ENCODE results near the gene ADCYAP1R1.

The ADCYAP1R1 gene

DNA sequence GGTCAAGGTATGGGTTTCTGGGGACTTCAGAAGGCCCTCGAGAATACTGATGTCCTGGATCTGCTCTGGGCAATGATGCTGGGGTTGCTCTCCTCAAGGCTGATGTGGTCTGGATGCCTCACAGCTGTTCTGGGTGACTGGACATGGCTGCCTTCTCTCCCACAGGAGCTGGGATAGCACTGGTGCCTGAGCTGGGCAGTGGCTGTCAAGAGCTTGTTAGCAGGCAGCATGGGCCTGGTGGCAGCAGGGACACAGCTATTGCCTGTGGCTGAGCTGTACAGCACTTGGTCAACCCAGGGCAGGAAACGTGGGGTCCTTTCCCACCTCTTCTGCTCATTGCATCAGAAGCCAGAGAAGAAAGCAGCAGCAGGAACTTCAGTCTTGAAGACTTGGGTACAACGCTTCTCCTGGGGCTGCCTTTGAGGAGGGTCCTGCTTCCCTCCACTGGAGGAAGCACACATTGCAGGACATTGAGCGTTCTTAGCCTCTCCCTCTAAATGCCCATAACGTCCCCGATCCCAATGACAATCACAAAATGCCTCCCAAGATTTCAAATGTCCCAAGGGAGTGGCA lies 13.0 kb downstream of the ADCYAP1R1 start:
- DNase-seq (ENCODE audit: low spot score in 2 of 2): no peak

DNA sequence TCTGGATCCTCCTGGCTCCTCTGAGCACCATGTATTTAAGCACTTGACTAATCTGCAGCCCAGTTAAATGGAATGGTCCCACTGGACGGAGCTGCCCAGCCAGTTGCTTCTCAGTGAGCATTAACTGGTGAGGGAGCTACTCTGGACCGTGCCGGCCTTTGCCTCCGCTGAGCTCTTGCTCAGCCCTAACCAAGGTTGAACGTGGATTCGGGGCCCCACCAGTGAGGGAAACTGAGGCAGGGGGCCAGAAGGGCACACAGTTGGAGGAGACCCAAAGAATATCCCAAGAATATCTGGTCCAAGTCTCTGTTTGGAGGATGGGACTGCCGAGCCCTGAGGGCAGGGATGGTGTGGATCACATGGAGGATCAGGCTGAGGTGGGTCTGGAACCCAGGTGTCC lies 13.7 kb downstream of the ADCYAP1R1 start:
- H3K4me3 Mint-ChIP-seq: no peak overlapping the region
- no peak for DNase-seq (ENCODE audit: low spot score in 2 of 2)
- peaks cover 1% of the 10 kb centered on the region for H3K36me3 Mint-ChIP-seq (ENCODE audit: insufficient read depth)
- no peaks in the 10 kb centered on the region for H3K4me1 Mint-ChIP-seq
- H3K27me3 Mint-ChIP-seq: no peaks in the 10 kb centered on the region
- H3K27ac Mint-ChIP-seq (ENCODE audit: low read depth): no peak overlapping the region
- H3K9me3 Mint-ChIP-seq: no peaks in the 10 kb centered on the region
- no peak for ATAC-seq (replicated peaks; ENCODE audit: extremely low read depth, poor library complexity, severe bottlenecking)

More for the DNA sequence above, 13.0 kb downstream of the ADCYAP1R1 start:
- Mint-ChIP-seq H3K9me3 (no peaks in the 10 kb centered on the region), H3K27ac (ENCODE audit: low read depth) (no peak overlapping the region), H3K36me3 (ENCODE audit: insufficient read depth) (peaks cover 1% of the 10 kb centered on the region), H3K4me3 (no peak overlapping the region), H3K4me1 (no peaks in the 10 kb centered on the region), H3K27me3 (no peaks in the 10 kb centered on the region)
- no peak for ATAC-seq (replicated peaks; ENCODE audit: extremely low read depth, poor library complexity, severe bottlenecking)

DNA sequence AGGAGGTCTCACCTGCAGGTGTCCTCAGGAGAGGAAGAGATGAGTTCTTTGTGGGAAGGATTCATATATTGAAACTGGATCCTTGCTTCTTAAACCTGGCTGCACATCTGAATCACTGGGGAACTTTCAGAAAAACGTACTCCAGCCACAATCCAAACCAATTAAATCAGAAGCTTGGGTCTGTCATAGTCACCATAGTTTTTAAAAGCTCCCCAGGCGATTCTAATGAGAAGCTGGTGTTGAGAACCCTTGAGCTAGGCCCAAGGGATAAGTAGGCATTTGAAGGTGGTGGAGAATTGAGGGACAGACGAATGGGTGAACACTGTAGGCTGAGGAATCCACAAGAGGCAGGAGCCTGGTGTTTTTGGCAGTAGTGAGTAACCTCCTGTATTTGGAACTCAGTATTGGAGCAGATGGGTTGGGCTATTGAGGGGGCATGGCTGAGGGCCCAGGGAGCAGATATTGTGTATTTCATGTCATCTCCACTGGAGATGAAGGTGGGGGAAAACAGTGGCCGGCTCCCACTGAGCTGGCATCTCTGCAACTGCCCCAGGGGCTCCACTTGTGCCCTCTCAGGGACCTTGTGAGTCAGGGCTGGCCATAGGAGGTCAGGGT lies 14.5 kb downstream of the ADCYAP1R1 start:
- no peak overlapping the region for H3K27ac Mint-ChIP-seq (ENCODE audit: low read depth)
- no peaks in the 10 kb centered on the region for H3K27me3 Mint-ChIP-seq

DNA sequence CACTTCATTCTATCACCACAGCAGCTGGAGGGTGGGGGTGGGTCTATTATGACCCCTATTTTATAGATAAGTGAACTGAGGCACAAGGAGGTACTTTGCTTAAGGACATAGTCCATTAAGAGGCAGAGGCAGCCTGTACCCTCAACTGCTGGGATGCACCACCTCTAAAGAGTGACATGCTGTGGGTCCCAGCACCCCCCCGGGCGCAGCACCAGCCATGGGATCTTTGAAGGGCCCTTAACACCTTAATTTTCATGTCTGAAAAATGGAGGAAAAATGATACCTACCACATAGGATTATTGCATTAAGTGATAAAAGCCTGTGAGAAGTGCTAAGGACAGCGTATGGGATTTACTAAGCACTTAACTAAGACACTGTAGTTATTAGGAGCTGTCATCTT lies 15.4 kb downstream of the ADCYAP1R1 start:
- Mint-ChIP-seq H3K9me3 (no peaks in the 10 kb centered on the region), H3K36me3 (ENCODE audit: insufficient read depth) (peaks cover 1% of the 10 kb centered on the region), H3K27me3 (peaks cover 3% of the 10 kb centered on the region), H3K4me1 (no peaks in the 10 kb centered on the region), H3K4me3 (no peak overlapping the region), H3K27ac (ENCODE audit: low read depth) (no peak overlapping the region)
- no peak for DNase-seq (ENCODE audit: low spot score in 2 of 2)
- ATAC-seq (replicated peaks; ENCODE audit: extremely low read depth, poor library complexity, severe bottlenecking): no peak

More for the DNA sequence above, 14.5 kb downstream of the ADCYAP1R1 start:
- no peak overlapping the region for H3K4me3 Mint-ChIP-seq
- peaks cover 1% of the 10 kb centered on the region for H3K36me3 Mint-ChIP-seq (ENCODE audit: insufficient read depth)
- H3K9me3 Mint-ChIP-seq: no peaks in the 10 kb centered on the region
- DNase-seq (ENCODE audit: low spot score in 2 of 2): no peak
- no peak for ATAC-seq (replicated peaks; ENCODE audit: extremely low read depth, poor library complexity, severe bottlenecking)
- no peaks in the 10 kb centered on the region for H3K4me1 Mint-ChIP-seq

DNA sequence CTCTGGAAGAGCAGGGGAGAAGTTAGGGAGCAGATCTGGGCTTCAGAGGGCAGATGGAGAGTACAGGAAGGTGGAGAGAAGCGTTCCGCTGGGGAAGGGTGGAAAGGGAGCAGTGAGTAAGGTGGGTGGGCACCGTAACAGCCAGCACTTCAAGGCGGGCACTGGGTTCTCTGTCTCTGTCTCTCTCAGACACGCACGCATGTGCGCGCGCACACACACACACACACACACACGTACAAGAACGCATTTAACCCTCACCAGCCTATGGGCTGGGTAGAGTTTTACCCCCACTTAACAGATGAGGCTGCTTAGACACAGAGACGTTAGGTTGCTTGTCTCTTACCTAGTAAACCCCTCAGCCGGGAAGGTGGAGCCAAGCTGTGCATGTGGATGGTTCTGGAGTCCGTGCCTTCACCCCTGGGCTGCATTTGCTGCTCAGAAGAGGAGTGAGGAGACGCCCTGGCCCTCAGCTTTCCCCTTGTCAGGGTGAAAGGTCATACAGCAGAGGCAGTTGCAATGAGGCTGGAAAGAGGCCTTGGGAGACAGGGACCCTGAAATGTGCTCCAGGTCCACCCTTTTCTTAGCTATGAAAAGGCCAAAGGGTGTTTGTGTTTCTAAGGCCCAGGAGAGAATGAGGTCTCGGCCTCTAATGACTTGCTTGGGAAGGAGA lies 16.0 kb downstream of the ADCYAP1R1 start:
- ATAC-seq (replicated peaks; ENCODE audit: extremely low read depth, poor library complexity, severe bottlenecking): no peak
- H3K4me1 Mint-ChIP-seq: no peaks in the 10 kb centered on the region
- H3K27me3 Mint-ChIP-seq: peaks cover 10% of the 10 kb centered on the region
- peaks cover 1% of the 10 kb centered on the region for H3K36me3 Mint-ChIP-seq (ENCODE audit: insufficient read depth)
- no peak for DNase-seq (ENCODE audit: low spot score in 2 of 2)
- H3K4me3 Mint-ChIP-seq: no peak overlapping the region
- no peak overlapping the region for H3K27ac Mint-ChIP-seq (ENCODE audit: low read depth)
- H3K9me3 Mint-ChIP-seq: no peaks in the 10 kb centered on the region

DNA sequence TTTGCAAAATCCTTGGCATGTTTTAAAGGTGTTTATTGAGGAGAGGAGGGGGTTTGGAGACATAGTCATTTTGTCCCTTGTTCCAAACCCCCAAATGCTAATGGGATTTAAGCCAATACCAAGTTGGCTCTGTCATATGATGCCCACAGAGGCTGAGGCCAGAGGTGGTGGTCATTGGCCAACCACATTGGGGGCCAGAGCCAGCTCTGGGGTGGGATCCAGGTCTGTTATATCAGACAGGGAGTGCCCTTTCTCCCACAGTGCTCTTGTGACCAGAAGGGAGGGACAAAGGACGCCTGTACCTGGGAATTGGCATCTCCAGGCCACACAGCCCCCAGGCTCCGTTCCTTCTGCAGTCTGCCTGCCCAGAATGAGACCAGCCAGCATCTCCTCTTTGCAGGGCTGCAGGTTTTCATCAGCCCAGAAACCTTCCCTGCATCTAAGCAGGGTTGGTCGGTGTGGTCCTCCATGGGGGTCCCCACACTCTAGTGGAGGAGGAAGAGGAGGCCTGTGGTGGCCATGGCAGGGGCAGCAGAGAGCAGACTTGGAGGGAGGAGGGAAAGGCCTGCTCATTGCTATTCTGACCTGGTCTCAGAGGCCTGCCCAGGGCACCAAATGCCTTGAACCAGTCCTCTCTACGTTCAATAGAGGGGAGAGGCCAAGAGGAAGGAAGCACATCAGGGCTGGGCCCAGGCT lies 17.9 kb downstream of the ADCYAP1R1 start:
- no peak overlapping the region for H3K27ac Mint-ChIP-seq (ENCODE audit: low read depth)
- H3K4me1 Mint-ChIP-seq: no peaks in the 10 kb centered on the region
- DNase-seq (ENCODE audit: low spot score in 2 of 2): no peak
- H3K27me3 Mint-ChIP-seq: peaks cover 11% of the 10 kb centered on the region
- H3K4me3 Mint-ChIP-seq: no peak overlapping the region
- no peaks in the 10 kb centered on the region for H3K9me3 Mint-ChIP-seq
- ATAC-seq (replicated peaks; ENCODE audit: extremely low read depth, poor library complexity, severe bottlenecking): no peak
- no peaks in the 10 kb centered on the region for H3K36me3 Mint-ChIP-seq (ENCODE audit: insufficient read depth)

DNA sequence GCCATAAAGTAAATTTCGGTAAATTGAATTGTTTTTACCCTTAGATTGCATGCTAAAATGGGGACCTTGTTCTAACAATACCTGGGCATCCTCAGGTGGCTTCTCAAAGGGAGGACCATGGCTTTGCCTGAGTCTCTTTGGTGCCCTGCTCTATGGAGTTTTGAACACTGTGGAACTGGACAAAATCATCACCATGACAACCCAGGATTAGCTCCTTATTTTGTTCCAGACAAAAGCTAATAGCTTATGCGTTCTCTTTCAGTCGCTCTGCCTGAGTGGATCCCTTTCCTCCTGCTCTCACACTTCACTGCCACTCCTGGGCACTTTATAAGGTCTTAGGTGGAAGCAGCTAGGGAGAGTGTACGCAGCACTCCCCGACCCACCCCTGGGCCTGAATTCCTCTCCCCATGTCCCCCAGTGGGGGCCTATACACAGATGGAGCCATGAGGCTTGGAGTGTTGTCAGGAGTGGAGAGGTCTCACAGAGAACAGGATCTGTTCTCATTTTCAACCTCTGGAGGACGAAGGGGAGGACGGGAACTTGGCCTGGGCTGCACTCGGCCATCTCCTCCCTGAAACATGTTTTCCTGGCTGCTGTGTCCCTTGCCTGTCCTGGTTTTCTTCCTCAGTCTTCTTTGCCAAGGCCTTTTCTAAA lies 19.0 kb downstream of the ADCYAP1R1 start:
- ATAC-seq (replicated peaks; ENCODE audit: extremely low read depth, poor library complexity, severe bottlenecking) (no peak), DNase-seq (ENCODE audit: low spot score in 2 of 2) (no peak)
- no peak overlapping the region for H3K4me3 Mint-ChIP-seq
- no peaks in the 10 kb centered on the region for H3K36me3 Mint-ChIP-seq (ENCODE audit: insufficient read depth)
- H3K27ac Mint-ChIP-seq (ENCODE audit: low read depth): no peak overlapping the region
- no peaks in the 10 kb centered on the region for H3K9me3 Mint-ChIP-seq
- peaks cover 11% of the 10 kb centered on the region for H3K27me3 Mint-ChIP-seq
- no peaks in the 10 kb centered on the region for H3K4me1 Mint-ChIP-seq

DNA sequence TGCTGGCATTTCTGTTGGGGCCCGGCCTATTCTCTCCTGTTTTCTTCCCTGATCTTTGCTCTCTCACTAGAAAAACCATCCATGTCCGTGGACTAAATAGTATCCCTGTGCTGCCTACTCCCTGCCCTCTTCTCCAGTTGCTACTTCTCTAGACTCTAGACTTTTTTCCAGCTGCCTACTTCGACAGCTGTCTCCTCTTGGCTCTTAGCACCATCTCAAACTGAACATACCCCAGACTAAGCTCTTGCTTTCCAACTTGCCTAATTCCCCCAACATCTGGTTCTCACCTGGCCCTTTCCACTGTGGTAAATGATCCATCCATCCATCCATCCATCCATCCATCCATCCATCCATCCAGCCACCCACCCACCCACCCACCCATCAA lies 19.5 kb downstream of the ADCYAP1R1 start:
- Mint-ChIP-seq H3K27me3 (peaks cover 11% of the 10 kb centered on the region), H3K9me3 (no peaks in the 10 kb centered on the region), H3K27ac (ENCODE audit: low read depth) (no peak overlapping the region), H3K4me3 (no peak overlapping the region), H3K36me3 (ENCODE audit: insufficient read depth) (no peaks in the 10 kb centered on the region), H3K4me1 (no peaks in the 10 kb centered on the region)
- ATAC-seq (replicated peaks; ENCODE audit: extremely low read depth, poor library complexity, severe bottlenecking) (no peak), DNase-seq (ENCODE audit: low spot score in 2 of 2) (no peak)

DNA sequence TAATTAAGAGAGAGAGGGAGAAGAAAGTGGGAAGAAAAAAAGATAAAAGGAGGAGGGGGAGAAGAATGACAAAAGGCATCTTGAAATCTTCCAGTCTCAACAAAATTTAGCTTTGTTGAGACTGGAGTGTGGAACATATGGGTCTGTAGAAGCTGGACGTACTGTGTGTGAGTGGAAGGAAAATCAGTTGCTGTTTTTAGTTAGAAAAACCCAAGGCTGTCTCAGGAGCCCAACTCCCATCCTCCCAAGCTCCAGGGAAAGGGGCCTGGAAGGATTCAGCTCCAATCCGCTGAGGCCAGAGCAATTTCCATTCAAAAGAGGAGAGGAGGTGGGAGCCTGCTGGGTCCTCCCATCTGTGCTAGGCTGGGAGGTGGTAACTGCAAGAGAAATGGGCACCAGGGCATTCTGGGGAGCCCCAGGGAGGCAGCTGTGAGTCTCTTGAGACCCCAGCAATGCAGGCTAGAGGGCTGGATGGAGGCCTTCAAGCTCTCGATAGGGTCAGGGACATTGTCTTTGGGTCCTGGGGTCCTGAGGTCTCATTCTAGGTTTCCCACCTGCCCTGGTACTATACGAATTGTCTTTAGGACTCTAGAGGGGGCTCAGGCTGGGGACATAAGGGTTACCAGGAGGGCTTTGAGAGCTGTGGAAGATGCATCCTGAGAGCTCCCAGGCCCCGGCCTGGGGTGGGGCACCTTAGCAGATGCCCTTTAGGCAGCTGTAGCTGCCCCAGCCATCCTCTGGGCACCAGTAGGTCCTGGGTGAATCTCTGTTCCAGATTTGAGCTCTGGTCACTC lies 21.4 kb downstream of the ADCYAP1R1 start:
- Mint-ChIP-seq H3K36me3 (ENCODE audit: insufficient read depth) (no peaks in the 10 kb centered on the region), H3K9me3 (no peaks in the 10 kb centered on the region)
- ATAC-seq (replicated peaks; ENCODE audit: extremely low read depth, poor library complexity, severe bottlenecking): no peak

DNA sequence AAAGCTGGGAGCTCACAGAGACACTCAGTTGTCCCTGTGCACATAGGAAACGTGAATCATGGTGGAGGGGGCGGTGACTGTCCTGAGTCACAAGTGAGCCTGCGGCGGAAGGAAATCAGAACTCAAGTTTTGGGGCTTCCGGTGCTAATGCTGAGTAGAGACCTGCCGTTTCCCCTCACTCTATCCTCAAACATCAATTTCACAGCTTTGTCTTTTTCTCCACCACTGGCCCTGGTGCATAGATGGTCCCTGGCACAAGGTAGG lies 21.9 kb downstream of the ADCYAP1R1 start:
- Mint-ChIP-seq H3K36me3 (ENCODE audit: insufficient read depth) (no peaks in the 10 kb centered on the region), H3K9me3 (no peaks in the 10 kb centered on the region), H3K4me1 (no peaks in the 10 kb centered on the region), H3K4me3 (no peak overlapping the region), H3K27ac (ENCODE audit: low read depth) (no peak overlapping the region), H3K27me3 (peaks cover 11% of the 10 kb centered on the region)
- no peak for DNase-seq (ENCODE audit: low spot score in 2 of 2)
- no peak for ATAC-seq (replicated peaks; ENCODE audit: extremely low read depth, poor library complexity, severe bottlenecking)

More for the DNA sequence above, 21.4 kb downstream of the ADCYAP1R1 start:
- Mint-ChIP-seq H3K4me1 (no peaks in the 10 kb centered on the region), H3K4me3 (no peak overlapping the region), H3K27me3 (peaks cover 11% of the 10 kb centered on the region), H3K27ac (ENCODE audit: low read depth) (no peak overlapping the region)
- DNase-seq (ENCODE audit: low spot score in 2 of 2): no peak

DNA sequence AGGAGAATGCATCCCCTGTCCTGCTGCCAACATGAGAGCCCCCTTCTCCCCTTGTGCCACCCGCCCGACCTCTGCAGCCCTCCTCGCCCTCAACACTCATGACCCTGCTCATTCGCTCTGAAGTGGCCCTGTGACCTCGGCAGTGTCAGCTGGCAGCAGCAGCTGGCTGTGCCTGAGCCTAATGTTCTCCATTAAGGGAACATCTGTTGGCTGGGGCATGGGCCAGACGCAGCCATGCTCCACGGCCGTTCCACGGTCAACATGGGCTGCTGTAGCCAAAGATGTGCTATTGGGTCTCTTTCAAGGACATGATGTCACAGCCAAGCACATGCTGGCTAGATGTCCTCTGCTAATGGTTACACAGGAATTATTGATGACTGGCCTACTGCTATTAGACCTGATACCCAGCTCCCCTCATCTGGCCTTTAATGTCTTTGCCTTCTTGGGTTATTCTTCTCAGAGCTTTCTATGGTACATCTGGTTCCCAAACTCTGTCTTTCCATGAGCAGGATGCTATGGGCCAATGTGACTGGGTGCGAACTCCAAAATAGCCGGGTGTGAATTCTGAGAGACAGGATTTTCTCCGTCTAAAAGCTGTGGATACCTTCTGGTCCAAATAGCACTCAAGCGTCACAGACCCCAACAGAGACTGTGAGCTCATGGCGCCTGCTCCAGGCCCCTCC lies 22.4 kb downstream of the ADCYAP1R1 start:
- no peak for ATAC-seq (replicated peaks; ENCODE audit: extremely low read depth, poor library complexity, severe bottlenecking)

DNA sequence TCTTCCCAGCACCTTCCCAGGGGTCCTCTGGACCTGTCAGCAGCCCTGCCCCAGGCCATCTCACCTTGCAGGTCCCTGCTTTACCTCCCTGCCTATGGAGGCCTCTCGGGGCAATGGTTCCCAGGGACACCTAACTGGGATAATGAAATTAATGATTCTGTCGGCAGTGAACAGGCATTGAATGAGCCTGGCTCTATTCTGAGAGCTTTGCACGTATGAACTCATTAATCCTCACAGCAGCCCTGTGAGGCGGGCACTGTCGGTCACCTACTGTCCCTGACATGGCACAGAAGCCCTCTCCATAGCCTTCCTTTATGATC lies 22.9 kb downstream of the ADCYAP1R1 start:
- no peak overlapping the region for H3K27ac Mint-ChIP-seq (ENCODE audit: low read depth)
- no peak overlapping the region for H3K4me3 Mint-ChIP-seq
- peaks cover 11% of the 10 kb centered on the region for H3K27me3 Mint-ChIP-seq
- DNase-seq (ENCODE audit: low spot score in 2 of 2) (no peak), ATAC-seq (replicated peaks; ENCODE audit: extremely low read depth, poor library complexity, severe bottlenecking) (no peak)
- H3K4me1 Mint-ChIP-seq: no peaks in the 10 kb centered on the region
- no peaks in the 10 kb centered on the region for H3K9me3 Mint-ChIP-seq
- H3K36me3 Mint-ChIP-seq (ENCODE audit: insufficient read depth): no peaks in the 10 kb centered on the region

More for the DNA sequence above, 22.4 kb downstream of the ADCYAP1R1 start:
- Mint-ChIP-seq H3K27me3 (peaks cover 11% of the 10 kb centered on the region), H3K36me3 (ENCODE audit: insufficient read depth) (no peaks in the 10 kb centered on the region), H3K27ac (ENCODE audit: low read depth) (no peak overlapping the region), H3K4me1 (no peaks in the 10 kb centered on the region), H3K4me3 (no peak overlapping the region), H3K9me3 (no peaks in the 10 kb centered on the region)
- DNase-seq (ENCODE audit: low spot score in 2 of 2): no peak
